ENCODE data around the gene EFNA2. TPM values are rescaled to one million over a fixed set of nuclear protein-coding genes. Genes with fewer than 3 reads are reported as not detected.

Gene EFNA2
- 1.5 to 2.4 TPM (median 1.7 TPM) in 5 replicates for total RNA-seq (2022; extraction: Qiagen RNA extraction)

GRCh38 chr19:1285737-1286360, at the start of gene EFNA2:
TSS of gene EFNA2 (plus strand) at chr19:1285873. CDS start at chr19:1286169, 296 bp downstream.

GRCh38 chr19:1237754-1238368, 47.8 kb upstream of the EFNA2 start, which contains the start of gene CBARP:
TSS of gene CBARP (minus strand) at chr19:1238005. CDS start at chr19:1236100, 1,905 bp downstream.

GRCh38 chr19:1241417-1242095, 44.1 kb upstream of the EFNA2 start, which contains the start of gene ATP5F1D:
TSS of gene ATP5F1D (plus strand) at chr19:1241751. CDS start at chr19:1241851, 100 bp downstream.

GRCh38 chr19:1248139-1248785, 37.4 kb upstream of the EFNA2 start, which contains the start of gene MIDN:
TSS of gene MIDN (plus strand) at chr19:1248583. CDS start at chr19:1250297, 1,714 bp downstream.

GRCh38 chr19:1269065-1269477, 16.6 kb upstream of the EFNA2 start, which contains the start of gene CIRBP:
TSS of gene CIRBP (plus strand) at chr19:1269332. CDS start at chr19:1270934, 1,602 bp downstream.

GRCh38 chr19:1275260-1275975, 10.3 kb upstream of the EFNA2 start, which contains the start of gene FAM174C:
TSS of gene FAM174C (plus strand) at chr19:1275530. CDS start at chr19:1275550, 20 bp downstream.

Other genes starting within 250 kb of the EFNA2 start
- gene ABCA7, start 245.8 kb upstream of the EFNA2 start, total RNA-seq (2022; extraction: Qiagen RNA extraction), result 8.7 to 16.2 TPM (median 12.6 TPM) in 5 replicates
- gene ARHGAP45, start 218.7 kb upstream of the EFNA2 start, total RNA-seq (2022; extraction: Qiagen RNA extraction), result 1.9 to 4.3 TPM (median 4.1 TPM) in 5 replicates
- gene POLR2E, start 190.5 kb upstream of the EFNA2 start, total RNA-seq (2022; extraction: Qiagen RNA extraction), result 206 to 247 TPM (median 231 TPM) in 5 replicates
- gene GPX4, start 181.9 kb upstream of the EFNA2 start, total RNA-seq (2022; extraction: Qiagen RNA extraction), result 425 to 512 TPM (median 484 TPM) in 5 replicates
- 23.2 to 39.6 TPM (median 36.2 TPM) in 5 replicates for gene SBNO2, start 111.6 kb upstream of the EFNA2 start, total RNA-seq (2022; extraction: Qiagen RNA extraction)
- gene STK11, start 80.1 kb upstream of the EFNA2 start, total RNA-seq (2022; extraction: Qiagen RNA extraction), result 31.4 to 37.3 TPM (median 35.9 TPM) in 5 replicates
- 2.2 to 4.6 TPM (median 4.4 TPM) in 5 replicates for gene CBARP, start 47.9 kb upstream of the EFNA2 start, total RNA-seq (2022; extraction: Qiagen RNA extraction)
- gene ATP5F1D, start 44.1 kb upstream of the EFNA2 start, total RNA-seq (2022; extraction: Qiagen RNA extraction), result 76.6 to 174 TPM (median 172 TPM) in 5 replicates
- 42.8 to 54.2 TPM (median 50.7 TPM) in 5 replicates for gene MIDN, start 37.3 kb upstream of the EFNA2 start, total RNA-seq (2022; extraction: Qiagen RNA extraction)
- 94.0 to 177 TPM (median 104 TPM) in 5 replicates for gene CIRBP, start 16.5 kb upstream of the EFNA2 start, total RNA-seq (2022; extraction: Qiagen RNA extraction)
- 43.0 to 92.1 TPM (median 78.4 TPM) in 5 replicates for gene FAM174C, start 10.3 kb upstream of the EFNA2 start, total RNA-seq (2022; extraction: Qiagen RNA extraction)
- 70.5 to 76.7 TPM (median 73.9 TPM) in 5 replicates for gene NDUFS7, start 98.0 kb downstream of the EFNA2 start, total RNA-seq (2022; extraction: Qiagen RNA extraction)
- 27.5 to 43.7 TPM (median 40.5 TPM) in 5 replicates for gene GAMT, start 115.7 kb downstream of the EFNA2 start, total RNA-seq (2022; extraction: Qiagen RNA extraction)
- 74.9 to 108 TPM (median 102 TPM) in 5 replicates for gene DAZAP1, start 121.7 kb downstream of the EFNA2 start, total RNA-seq (2022; extraction: Qiagen RNA extraction)
- 1,432 to 1,976 TPM (median 1,893 TPM) in 5 replicates for gene RPS15, start 152.5 kb downstream of the EFNA2 start, total RNA-seq (2022; extraction: Qiagen RNA extraction)
- 0.64 to 2.7 TPM (median 1.8 TPM) in 5 replicates for gene APC2, start 164.2 kb downstream of the EFNA2 start, total RNA-seq (2022; extraction: Qiagen RNA extraction)
- 9.1 to 20.0 TPM (median 17.5 TPM) in 5 replicates for gene C19orf25, start 193.3 kb downstream of the EFNA2 start, total RNA-seq (2022; extraction: Qiagen RNA extraction)
- gene PCSK4, start 204.5 kb downstream of the EFNA2 start, total RNA-seq (2022; extraction: Qiagen RNA extraction), result 0.52 to 1.2 TPM (median 1.0 TPM) in 5 replicates
- gene REEP6, start 205.3 kb downstream of the EFNA2 start, total RNA-seq (2022; extraction: Qiagen RNA extraction), result 4.4 to 5.8 TPM (median 4.9 TPM) in 5 replicates
- gene ADAMTSL5, start 227.1 kb downstream of the EFNA2 start, total RNA-seq (2022; extraction: Qiagen RNA extraction), result 2.3 to 3.5 TPM (median 3.4 TPM) in 5 replicates
- gene PLK5, start 238.2 kb downstream of the EFNA2 start, total RNA-seq (2022; extraction: Qiagen RNA extraction), result not detected in 5 replicates

All from A549 treated with Mapracorat at 1 μM for 4 hours (cell line).